SK-N-MC (cell line): ENCODE measurements around the gene SFSWAP.

Experiments
- EZH2 ChIP-seq: fragments of 200-600 bp; sonication (generic); IDR thresholded peaks from one replicate; pipeline ENCODE4 v1.6.1; 2017; ENCODE audit warnings: antibody characterized with exemption
- FOXP2 ChIP-seq: optimal IDR thresholded peaks from 2 replicates; pipeline ENCODE3; 2011; ENCODE audit warnings: mild to moderate bottlenecking, moderate library complexity; ENCODE audit not compliant: insufficient read depth; ENCODE audit errors: extremely low read length, control extremely low read depth
- POLR2AphosphoS5 ChIP-seq: IDR thresholded peaks from 2 replicates; pipeline ENCODE4 v1.6.1; 2012; ENCODE audit warnings: mild to moderate bottlenecking, low read depth, low read length, borderline replicate concordance

DNA sequence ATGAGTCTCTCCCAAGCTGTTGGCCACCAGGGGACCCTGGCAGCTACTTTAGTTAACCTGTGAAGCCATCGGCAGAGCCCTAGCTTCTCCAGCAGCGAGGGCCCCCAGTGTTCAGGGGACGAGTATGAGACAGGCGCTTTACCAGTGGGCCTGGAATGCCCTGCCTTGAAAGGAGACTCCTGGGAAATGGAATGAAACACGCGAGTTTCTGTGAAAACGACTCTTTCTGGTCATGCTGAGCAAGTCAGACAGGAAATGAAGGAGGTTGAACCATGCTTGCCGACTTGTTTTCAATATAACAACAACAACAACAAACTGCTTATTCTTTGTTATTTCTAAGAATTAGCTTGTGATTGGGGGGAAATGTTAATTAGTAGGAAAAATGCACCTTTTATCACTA, 42.9 kb downstream of the SFSWAP start:
- TF ChIP-seq EZH2 = no peak
- no peak for TF ChIP-seq POLR2AphosphoS5
- no peak for TF ChIP-seq FOXP2
